Prostate gland (tissue), 2 donors: ENCODE measurements around the gene PMP22. TPM values are rescaled to one million over a fixed set of nuclear protein-coding genes. Genes with fewer than 3 reads are reported as not detected.

ENCODE experiments used
- DNase-seq: peaks from one replicate; pipeline ENCODE4 v3.0.0-alpha.2; 2019; ENCODE audit warnings: low spot score
- H3K27ac ChIP-seq, 2 donors: fragments of 200-600 bp; sonication (generic); 2 replicates each; pipeline ENCODE4 v1.5.1; 2017 to 2019
- H3K27me3 ChIP-seq: fragments of 200-600 bp; sonication (generic); replicated peaks from 2 replicates; pipeline ENCODE4 v1.5.1; 2019; ENCODE audit not compliant: insufficient read depth
- H3K36me3 ChIP-seq, 2 donors: fragments of 200-600 bp; sonication (generic); 1 replicate in 1 of 2; 2 replicates in 1 of 2; pipeline versions ENCODE4 v1.5.1 to v1.8.1; 2017 to 2019
- H3K4me1 ChIP-seq: fragments of 200-600 bp; sonication (generic); replicated peaks from 2 replicates; pipeline ENCODE4 v1.5.1; 2019
- H3K4me3 ChIP-seq, 2 donors: fragments of 200-600 bp; sonication (generic); 2 replicates each; pipeline ENCODE4 v1.5.1; 2017 to 2019
- H3K9me3 ChIP-seq: fragments of 200-600 bp; sonication (generic); 2 replicates; pipeline ENCODE4 v1.5.1; 2017
- POLR2A ChIP-seq: fragments of 450-650 bp; IDR thresholded peaks from one replicate; pipeline ENCODE4 v1.6.1; 2016; ENCODE audit warnings: antibody characterized with exemption, mild to moderate bottlenecking
- POLR2AphosphoS5 ChIP-seq: sonication (generic); formaldehyde crosslinking; IDR thresholded peaks from one replicate; pipeline ENCODE4 v1.6.1; 2017; ENCODE audit warnings: antibody characterized with exemption
- WGBS: methylation state at CpG from one replicate; pipeline ENCODE4 v1.1.5; 2018; 5-methylcytosine and 5-hydroxymethylcytosine counted together
- intact Hi-C: fragments of 100-400 bp; cut with DNase I; formaldehyde crosslinking; loops from one replicate; pipeline ENCODE4 v1.14.2; 2022
- total RNA-seq, 2 donors: library from RNA; depleted of rRNA; stranded (reverse); fragments of >200 nt; gene quantifications; one replicate each; pipeline ENCODE4 v1.1.0, GENCODE V29; 2016
- TF ChIP-seq, protein P1 (sequence below), 4 experiments: fragments of 200-600 bp in 2 of 4; fragments of 450-650 bp in 2 of 4; sonication (generic) in 2 of 4; IDR thresholded peaks; 1 replicate in 3 of 4; 2 replicates in 1 of 4; pipeline ENCODE4 v1.5.1; 2016 to 2019; ENCODE audit warnings: antibody characterized with exemption in 4 of 4, mild to moderate bottlenecking in 2 of 4, moderate library complexity in 2 of 4

The PMP22 gene
- total RNA-seq, 2 donors from 2014 or later = 22.5 to 76.1 TPM

DNA sequence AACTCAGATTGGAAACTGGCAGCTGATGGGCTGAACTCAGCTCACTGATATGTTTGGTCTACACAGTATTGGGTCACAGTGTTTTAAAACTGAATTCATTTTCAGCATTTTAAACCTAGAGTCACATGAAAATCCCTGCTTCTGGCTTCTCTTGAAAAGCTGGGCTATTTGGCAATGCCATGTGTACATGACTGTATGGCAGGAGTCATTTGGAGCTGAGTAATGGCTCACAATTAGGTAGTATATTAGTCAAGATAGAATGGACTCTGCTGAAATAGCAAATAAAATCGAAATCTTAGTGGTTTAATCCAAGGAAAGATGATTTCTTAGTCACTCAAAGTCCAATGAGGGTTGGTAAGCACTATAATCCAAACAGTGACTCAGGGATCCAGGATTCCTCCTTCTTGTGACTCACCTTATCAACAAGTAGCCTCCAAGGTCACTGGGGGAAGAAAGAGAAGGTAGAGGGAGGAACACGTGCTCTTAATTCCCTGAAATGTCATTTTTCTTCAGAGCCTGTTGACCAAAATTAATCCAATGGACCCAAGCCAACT lies 13.9 kb upstream of the PMP22 start:
- Histone ChIP-seq H3K9me3 (no peaks in the 10 kb centered on the region), H3K4me1 (no peaks in the 10 kb centered on the region), H3K27me3 (no peaks in the 10 kb centered on the region), H3K36me3 (no peaks in the 10 kb centered on the region), H3K4me3 (no peak overlapping the region), H3K27ac (no peak overlapping the region)
- WGBS = 72% methylated on average over 2 of the region's 2 CpGs
- intact Hi-C loops = no loop called here
- no peak for DNase-seq
- TF ChIP-seq, protein P1, sequence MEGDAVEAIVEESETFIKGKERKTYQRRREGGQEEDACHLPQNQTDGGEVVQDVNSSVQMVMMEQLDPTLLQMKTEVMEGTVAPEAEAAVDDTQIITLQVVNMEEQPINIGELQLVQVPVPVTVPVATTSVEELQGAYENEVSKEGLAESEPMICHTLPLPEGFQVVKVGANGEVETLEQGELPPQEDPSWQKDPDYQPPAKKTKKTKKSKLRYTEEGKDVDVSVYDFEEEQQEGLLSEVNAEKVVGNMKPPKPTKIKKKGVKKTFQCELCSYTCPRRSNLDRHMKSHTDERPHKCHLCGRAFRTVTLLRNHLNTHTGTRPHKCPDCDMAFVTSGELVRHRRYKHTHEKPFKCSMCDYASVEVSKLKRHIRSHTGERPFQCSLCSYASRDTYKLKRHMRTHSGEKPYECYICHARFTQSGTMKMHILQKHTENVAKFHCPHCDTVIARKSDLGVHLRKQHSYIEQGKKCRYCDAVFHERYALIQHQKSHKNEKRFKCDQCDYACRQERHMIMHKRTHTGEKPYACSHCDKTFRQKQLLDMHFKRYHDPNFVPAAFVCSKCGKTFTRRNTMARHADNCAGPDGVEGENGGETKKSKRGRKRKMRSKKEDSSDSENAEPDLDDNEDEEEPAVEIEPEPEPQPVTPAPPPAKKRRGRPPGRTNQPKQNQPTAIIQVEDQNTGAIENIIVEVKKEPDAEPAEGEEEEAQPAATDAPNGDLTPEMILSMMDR (IDR thresholded peaks at IDR 0.05) = no peak
- no peak for TF ChIP-seq POLR2A
- no peak for TF ChIP-seq POLR2AphosphoS5

DNA sequence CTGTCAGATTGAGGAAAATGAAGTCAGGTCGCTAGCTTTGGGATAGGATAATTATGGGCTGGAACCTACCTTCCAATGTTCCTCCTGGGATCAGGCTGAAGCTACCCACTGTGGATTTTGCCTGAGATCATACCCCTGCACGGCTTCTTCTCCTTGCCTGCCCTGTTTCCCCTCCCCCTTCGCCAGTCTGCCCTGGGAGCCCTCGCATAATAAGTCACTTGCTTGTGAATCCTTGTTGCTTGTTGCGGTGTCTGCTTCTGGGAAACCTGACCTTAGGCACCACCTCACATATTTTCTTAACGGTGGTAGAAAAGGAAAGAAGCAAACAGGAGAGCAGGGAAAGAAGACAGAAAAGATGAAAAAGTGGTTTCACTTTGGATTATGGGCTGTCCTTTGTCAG lies 13.3 kb upstream of the PMP22 start:
- Histone ChIP-seq H3K27ac (no peak overlapping the region), H3K4me3 (no peak overlapping the region), H3K9me3 (no peaks in the 10 kb centered on the region), H3K27me3 (no peaks in the 10 kb centered on the region), H3K4me1 (no peaks in the 10 kb centered on the region), H3K36me3 (no peaks in the 10 kb centered on the region)
- DNase-seq = no peak
- intact Hi-C loops = no loop called here
- TF ChIP-seq POLR2AphosphoS5 (no peak), POLR2A (no peak)
- TF ChIP-seq, protein P1 (IDR thresholded peaks at IDR 0.05) = no peak
- WGBS = 35% methylated on average over 6 of the region's 6 CpGs

DNA sequence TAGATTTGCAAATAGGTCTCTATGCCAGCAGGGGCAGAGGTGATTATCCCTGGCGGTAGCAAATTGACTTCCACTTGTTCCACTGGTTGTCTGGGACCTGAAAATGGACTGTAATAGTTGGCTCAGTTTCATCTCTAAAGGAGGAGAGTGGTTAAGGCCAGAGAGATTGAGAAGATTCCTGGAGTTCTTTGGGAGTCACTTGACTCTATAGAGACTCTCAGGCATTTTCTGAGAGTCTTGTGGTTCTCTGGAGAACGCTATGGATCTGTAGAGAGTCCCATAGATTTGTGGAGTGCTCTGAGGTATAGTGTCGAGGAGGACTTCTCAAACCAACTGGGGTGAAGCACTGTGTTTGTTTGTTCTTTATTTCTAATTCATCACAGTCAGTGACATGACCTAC lies 8.9 kb upstream of the PMP22 start:
- Histone ChIP-seq H3K4me3 (no peak overlapping the region), H3K27ac (no peak overlapping the region), H3K27me3 (no peaks in the 10 kb centered on the region), H3K4me1 (no peaks in the 10 kb centered on the region), H3K9me3 (no peaks in the 10 kb centered on the region), H3K36me3 (no peaks in the 10 kb centered on the region)
- TF ChIP-seq POLR2AphosphoS5 = no peak
- TF ChIP-seq POLR2A = no peak
- TF ChIP-seq, protein P1 (IDR thresholded peaks at IDR 0.05) = no peak
- intact Hi-C loops = no loop called here
- no peak for DNase-seq
- WGBS = 94% methylated on average over 3 of the region's 3 CpGs

DNA sequence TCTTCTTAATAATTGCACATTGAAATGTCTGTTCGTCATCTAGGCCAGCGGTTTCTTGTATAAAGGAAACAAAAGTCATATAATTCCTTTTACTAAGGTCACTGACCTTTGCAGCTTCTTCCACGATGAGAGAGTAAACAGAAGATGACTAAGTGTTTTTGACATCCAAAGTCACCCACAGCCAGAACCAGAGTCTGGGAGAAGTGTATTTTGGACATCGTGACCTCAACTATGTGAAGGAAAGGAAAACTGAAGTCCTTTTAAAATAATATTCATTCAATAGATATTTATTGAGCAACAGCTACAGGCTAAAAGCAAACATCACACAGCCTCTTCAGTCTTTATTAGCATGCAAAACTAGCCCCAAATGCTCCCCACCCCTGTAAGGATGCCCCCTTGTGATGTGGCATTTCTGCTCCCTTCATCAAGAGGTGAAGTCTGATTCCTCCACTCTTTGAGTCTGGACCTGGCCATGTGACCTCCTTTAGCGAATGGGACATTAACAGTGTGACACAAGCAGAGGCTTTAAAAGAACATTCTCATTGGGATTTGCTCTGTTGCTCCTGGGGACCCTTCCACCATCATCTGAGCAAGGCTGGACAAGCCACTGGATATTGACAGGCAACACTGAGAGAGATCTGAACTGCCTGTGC lies 8.1 kb upstream of the PMP22 start:
- no peak overlapping the region for H3K4me3 ChIP-seq
- intact Hi-C loops = no loop called here
- 64% methylated on average over 5 of the region's 5 CpGs for WGBS
- H3K27ac ChIP-seq = no peak overlapping the region
- no peaks in the 10 kb centered on the region for H3K27me3 ChIP-seq
- no peaks in the 10 kb centered on the region for H3K36me3 ChIP-seq
- no peak for TF ChIP-seq POLR2AphosphoS5
- no peak for TF ChIP-seq POLR2A
- TF ChIP-seq, protein P1 (IDR thresholded peaks at IDR 0.05) = no peak
- no peaks in the 10 kb centered on the region for H3K9me3 ChIP-seq
- no peaks in the 10 kb centered on the region for H3K4me1 ChIP-seq
- no peak for DNase-seq

DNA sequence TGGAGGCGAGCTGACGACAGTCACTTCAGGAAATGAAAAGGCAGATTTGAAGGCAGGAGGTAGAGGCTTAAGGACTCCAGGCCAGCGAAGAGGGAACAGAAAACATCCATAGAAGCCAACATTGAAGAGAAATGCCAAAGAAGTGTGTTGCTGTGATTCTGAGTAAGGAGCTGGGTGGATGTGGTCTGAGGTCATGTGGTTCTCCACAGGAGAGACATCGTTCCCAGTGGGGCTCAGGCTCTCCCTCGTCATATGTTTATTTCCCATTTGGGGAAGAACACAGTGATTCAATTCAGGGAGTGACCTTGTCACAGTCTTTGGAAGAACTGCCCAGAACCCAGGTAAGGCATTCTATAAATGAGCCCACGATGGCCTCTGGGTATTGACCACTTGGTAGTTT lies 6.6 kb upstream of the PMP22 start:
- WGBS = 90% methylated on average over 6 of the region's 6 CpGs

More for the DNA sequence above, 6.6 kb upstream of the PMP22 start:
- TF ChIP-seq POLR2A (no peak), POLR2AphosphoS5 (no peak)
- TF ChIP-seq, protein P1 (IDR thresholded peaks at IDR 0.05) = no peak
- no peak for DNase-seq
- Histone ChIP-seq H3K27me3 (no peaks in the 10 kb centered on the region), H3K9me3 (no peaks in the 10 kb centered on the region), H3K4me3 (no peak overlapping the region), H3K27ac (no peak overlapping the region), H3K4me1 (no peaks in the 10 kb centered on the region), H3K36me3 (no peaks in the 10 kb centered on the region)
- intact Hi-C loops = no loop called here
